IMR-90 (cell line): ENCODE measurements around the gene UGT1A10. TPM values are rescaled to one million over a fixed set of nuclear protein-coding genes. Genes with fewer than 3 reads are reported as not detected.

Experiments
- ATAC-seq: fragments of 200-7000 bp; cut with Tn5 transposase; 2 replicates; pipeline ENCODE4 v1.9.1; 2020; ENCODE audit warnings: low read depth, mild to moderate bottlenecking, moderate library complexity
- BruUV-seq: library from RNA; stranded (reverse); fragments of 400-500 nt; replicated peaks from 2 replicates; lab custom pipeline; 2021; lab: Mats Ljungman, UMichigan
- CTCF ChIA-PET: fragments of 300-600 bp; formaldehyde crosslinking; extraction: SDS; loops from one replicate; lab custom pipeline; 2021; ENCODE audit warnings: antibody characterized with exemption; lab: Yijun Ruan, JAX
- POLR2A ChIA-PET: fragments of 300-600 bp; sonication (Branson Sonifier 250); formaldehyde crosslinking; loops from one replicate; lab custom pipeline; 2022; ENCODE audit warnings: antibody characterized with exemption; ENCODE audit not compliant: unreplicated experiment; lab: Charles Lee
- DNase-seq: peaks from one replicate; pipeline ENCODE4 v3.0.0; 2013
- H2AFZ ChIP-seq: replicated peaks from 2 replicates; pipeline ENCODE3; 2013; ENCODE audit warnings: low read length, mild to moderate bottlenecking; ENCODE audit not compliant: poor library complexity
- H2AK5ac ChIP-seq: 2 replicates; pipeline ENCODE4 v1.6.1; 2013; ENCODE audit warnings: low read depth, low read length, inconsistent platforms
- H2AK9ac ChIP-seq: replicated peaks from 2 replicates; pipeline ENCODE3; 2013; ENCODE audit warnings: mild to moderate bottlenecking, low read depth, low read length, moderate library complexity; ENCODE audit not compliant: poor library complexity
- H2BK120ac ChIP-seq: 2 replicates; pipeline ENCODE4 v1.6.1; 2013; ENCODE audit warnings: low read depth, low read length, inconsistent platforms
- H2BK15ac ChIP-seq: 3 replicates; pipeline ENCODE4 v1.6.1; 2013; ENCODE audit warnings: low read depth, low read length, inconsistent platforms
- H2BK20ac ChIP-seq: 2 replicates; pipeline ENCODE4 v1.6.1; 2013; ENCODE audit warnings: low read depth, mild to moderate bottlenecking, inconsistent platforms, low read length, moderate library complexity
- H2BK5ac ChIP-seq: 2 replicates; pipeline ENCODE4 v1.6.1; 2013; ENCODE audit warnings: mild to moderate bottlenecking, low read depth, low read length, inconsistent platforms; ENCODE audit not compliant: poor library complexity, severe bottlenecking
- H3K14ac ChIP-seq: replicated peaks from 2 replicates; pipeline ENCODE4 v1.6.1; 2013; ENCODE audit warnings: low read depth, low read length, inconsistent platforms
- H3K18ac ChIP-seq: 2 replicates; pipeline ENCODE4 v1.6.1; 2013; ENCODE audit warnings: low read depth, low read length, control low read depth
- H3K23ac ChIP-seq: 2 replicates; pipeline ENCODE4 v1.6.1; 2013; ENCODE audit warnings: low read depth, low read length, inconsistent platforms
- H3K27ac ChIP-seq: 2 replicates; pipeline ENCODE4 v1.5.1; 2013; ENCODE audit warnings: mild to moderate bottlenecking, control low read depth, low read length; ENCODE audit not compliant: insufficient read depth
- H3K27me3 ChIP-seq: 2 replicates; pipeline ENCODE4 v1.6.1; 2013; ENCODE audit warnings: low read length; ENCODE audit not compliant: control insufficient read depth, insufficient read depth
- H3K36me3 ChIP-seq: 2 replicates; pipeline ENCODE4 v1.6.1; 2013; ENCODE audit warnings: low read length, mixed read lengths; ENCODE audit not compliant: control insufficient read depth, insufficient read depth
- H3K4ac ChIP-seq: 2 replicates; pipeline ENCODE4 v1.6.1; 2013; ENCODE audit warnings: low read depth, low read length, inconsistent platforms
- H3K4me1 ChIP-seq: 2 replicates; pipeline ENCODE4 v1.6.1; 2013; ENCODE audit warnings: low read length, mixed read lengths; ENCODE audit not compliant: control insufficient read depth, insufficient read depth
- H3K4me2 ChIP-seq: 2 replicates; pipeline ENCODE4 v1.6.1; 2013; ENCODE audit warnings: low read depth, mild to moderate bottlenecking, control low read depth, low read length, moderate library complexity
- H3K4me3 ChIP-seq: 2 replicates; pipeline ENCODE4 v1.5.1; 2013; ENCODE audit warnings: low read depth, mild to moderate bottlenecking, control low read depth, low read length, moderate library complexity; ENCODE audit not compliant: insufficient read depth
- H3K56ac ChIP-seq: 2 replicates; pipeline ENCODE4 v1.6.1; 2013; ENCODE audit warnings: low read length, inconsistent platforms; ENCODE audit not compliant: insufficient read depth; ENCODE audit errors: extremely low read depth
- H3K79me1 ChIP-seq, 2 experiments: 2 replicates each; pipeline ENCODE4 v1.6.1; 2013; ENCODE audit warnings: low read length in 2 of 2, inconsistent platforms in 1 of 2, low read depth in 1 of 2
- H3K9ac ChIP-seq: 2 replicates; pipeline ENCODE4 v1.6.1; 2013; ENCODE audit warnings: low read depth, low read length, control low read depth
- H3K9me1 ChIP-seq: 2 replicates; pipeline ENCODE4 v1.6.1; 2013; ENCODE audit warnings: low read length, inconsistent platforms; ENCODE audit not compliant: insufficient read depth
- H3K9me3 ChIP-seq: 2 replicates; pipeline ENCODE4 v1.6.1; 2013; ENCODE audit warnings: low read length; ENCODE audit not compliant: control insufficient read depth, insufficient read depth
- H4K20me1 ChIP-seq: 2 replicates; pipeline ENCODE4 v1.6.1; 2013; ENCODE audit warnings: low read length, inconsistent platforms; ENCODE audit not compliant: insufficient read depth
- H4K5ac ChIP-seq: 2 replicates; pipeline ENCODE4 v1.6.1; 2013; ENCODE audit warnings: mild to moderate bottlenecking, low read depth, low read length, control low read depth
- H4K8ac ChIP-seq, 2 experiments: 2 replicates each; pipeline ENCODE4 v1.6.1; 2013; ENCODE audit warnings: low read depth in 2 of 2, low read length in 2 of 2, control low read depth in 1 of 2, inconsistent platforms in 1 of 2
- H4K91ac ChIP-seq: 2 replicates; pipeline ENCODE4 v1.6.1; 2013; ENCODE audit warnings: low read depth, low read length, inconsistent platforms; ENCODE audit not compliant: insufficient read depth
- CEBPB ChIP-seq: IDR thresholded peaks from 2 replicates; pipeline ENCODE4 v1.6.1; 2012; ENCODE audit warnings: low read depth, low read length, improper control_type of control experiment
- CHD1 ChIP-seq: IDR thresholded peaks from 2 replicates; pipeline ENCODE4 v1.6.1; 2012; ENCODE audit warnings: low read depth, low read length, improper control_type of control experiment
- FOS ChIP-seq: fragments of 150-350 bp; IDR thresholded peaks from 2 replicates; pipeline ENCODE4 v1.6.1; 2016; ENCODE audit warnings: low read depth, low read length
- MAFK ChIP-seq: IDR thresholded peaks from 2 replicates; pipeline ENCODE4 v1.6.1; 2012; ENCODE audit warnings: low read depth, low read length, improper control_type of control experiment
- MAZ ChIP-seq: IDR thresholded peaks from 2 replicates; pipeline ENCODE4 v1.6.1; 2012; ENCODE audit warnings: low read depth, mild to moderate bottlenecking, low read length, improper control_type of control experiment, moderate library complexity, borderline replicate concordance
- MXI1 ChIP-seq: IDR thresholded peaks from 2 replicates; pipeline ENCODE4 v1.6.1; 2012; ENCODE audit warnings: low read depth, mild to moderate bottlenecking, low read length, moderate library complexity, borderline replicate concordance
- NFE2L2 ChIP-seq: fragments of 150-350 bp; IDR thresholded peaks from 2 replicates; pipeline ENCODE4 v1.6.1; 2016; ENCODE audit warnings: low read depth, mild to moderate bottlenecking, low read length
- POLR2A ChIP-seq: IDR thresholded peaks from 2 replicates; pipeline ENCODE4 v1.6.1; 2012; ENCODE audit warnings: mild to moderate bottlenecking, low read depth, low read length
- RAD21 ChIP-seq: IDR thresholded peaks from 2 replicates; pipeline ENCODE4 v1.6.1; 2012; ENCODE audit warnings: low read length, improper control_type of control experiment
- RCOR1 ChIP-seq: IDR thresholded peaks from 2 replicates; pipeline ENCODE4 v1.6.1; 2012; ENCODE audit warnings: mild to moderate bottlenecking, low read length, improper control_type of control experiment; ENCODE audit not compliant: insufficient replicate concordance
- RFX5 ChIP-seq: IDR thresholded peaks from 2 replicates; pipeline ENCODE4 v1.8.0; 2012; ENCODE audit warnings: low read depth, mild to moderate bottlenecking, low read length, moderate library complexity
- SMC3 ChIP-seq: fragments of 150-350 bp; IDR thresholded peaks from 2 replicates; pipeline ENCODE4 v1.6.1; 2016; ENCODE audit warnings: low read depth, mild to moderate bottlenecking, antibody characterized with exemption, low read length, moderate library complexity
- WGBS, 2 experiments: methylation state at CpG; one replicate each; pipeline versions ENCODE4 v1.1.5 to v1.1.7; 2013; ENCODE audit warnings: missing lambda C conversion rate in 2 of 2; ENCODE audit not compliant: insufficient read length in 1 of 2; ENCODE audit errors: extremely low coverage in 2 of 2; 5-methylcytosine and 5-hydroxymethylcytosine counted together
- dilution Hi-C: fragments of 300-500 bp; cut with HindIII; formaldehyde crosslinking; loops from one replicate; pipeline ENCODE4 v1.14.3; 2018; ENCODE audit warnings: low sequenced_read_pairs; ENCODE audit not compliant: unreplicated experiment
- in situ Hi-C: fragments of 300-500 bp; cut with MboI; formaldehyde crosslinking; loops from 3 replicates; pipeline ENCODE4 v1.14.3; 2019; ENCODE audit warnings: low sequenced_read_pairs, inconsistent platforms, mixed read lengths
- intact Hi-C: fragments of 100-400 bp; cut with micrococcal nuclease; formaldehyde crosslinking; loops from 2 replicates; pipeline ENCODE4 v1.10.0; 2022
- polyA plus RNA-seq, 3 experiments: library from polyadenylated mRNA; depleted of rRNA; stranded (reverse); fragments of >200 nt; gene quantifications; 2 replicates each; pipeline ENCODE4 v1.2.3, GENCODE V29; 2012; ENCODE audit warnings: low replicate concordance in 1 of 3
- total RNA-seq: library from RNA; depleted of rRNA; stranded (reverse); fragments of >200 nt; gene quantifications from 2 replicates; pipeline ENCODE4 v1.2.3, GENCODE V29; 2012
- TF ChIP-seq, protein P1 (sequence below): conservative IDR thresholded peaks from 2 replicates; pipeline ENCODE4 v1.5.1; 2012; ENCODE audit warnings: mild to moderate bottlenecking, low read depth, low read length, improper control_type of control experiment

Gene UGT1A10
- total and polyA plus RNA-seq, 2 of the 4 experiments (the other 2 are of a cell fraction): not detected

DNA sequence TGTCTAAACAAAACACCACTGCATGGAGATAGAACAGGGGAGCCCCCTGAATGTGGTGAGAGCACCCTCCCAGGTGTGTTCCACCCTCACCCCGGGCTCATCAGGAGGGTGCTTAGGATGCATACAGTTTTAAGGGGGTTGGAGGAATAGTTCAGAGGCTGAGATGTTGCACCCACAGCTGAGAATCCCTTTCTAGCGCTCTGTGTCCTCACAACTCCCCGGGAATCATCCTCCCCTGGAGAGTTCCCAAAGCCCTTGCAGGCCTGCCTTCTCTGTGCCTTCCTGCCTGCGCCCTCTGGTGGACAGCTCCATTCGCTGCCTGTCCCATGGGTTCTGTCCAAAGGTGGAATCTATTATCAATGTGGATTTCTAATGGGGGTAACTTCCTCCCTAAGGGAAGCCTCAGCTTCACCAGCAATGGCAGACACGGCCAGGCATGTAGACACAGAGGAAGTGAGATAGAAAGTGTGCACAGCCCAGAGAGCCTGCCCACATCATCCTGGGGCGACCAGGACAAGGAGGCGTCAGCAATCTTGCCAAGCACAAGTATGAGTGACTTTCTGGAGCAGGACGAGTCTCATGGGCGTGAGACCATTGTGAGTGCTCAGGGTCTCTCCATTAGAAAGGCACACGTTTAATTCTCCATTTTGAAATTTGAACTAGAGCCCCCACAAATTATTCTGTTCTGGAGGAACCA, 75.2 kb downstream of the UGT1A10 start (continued):
- no peak for TF ChIP-seq CHD1

DNA sequence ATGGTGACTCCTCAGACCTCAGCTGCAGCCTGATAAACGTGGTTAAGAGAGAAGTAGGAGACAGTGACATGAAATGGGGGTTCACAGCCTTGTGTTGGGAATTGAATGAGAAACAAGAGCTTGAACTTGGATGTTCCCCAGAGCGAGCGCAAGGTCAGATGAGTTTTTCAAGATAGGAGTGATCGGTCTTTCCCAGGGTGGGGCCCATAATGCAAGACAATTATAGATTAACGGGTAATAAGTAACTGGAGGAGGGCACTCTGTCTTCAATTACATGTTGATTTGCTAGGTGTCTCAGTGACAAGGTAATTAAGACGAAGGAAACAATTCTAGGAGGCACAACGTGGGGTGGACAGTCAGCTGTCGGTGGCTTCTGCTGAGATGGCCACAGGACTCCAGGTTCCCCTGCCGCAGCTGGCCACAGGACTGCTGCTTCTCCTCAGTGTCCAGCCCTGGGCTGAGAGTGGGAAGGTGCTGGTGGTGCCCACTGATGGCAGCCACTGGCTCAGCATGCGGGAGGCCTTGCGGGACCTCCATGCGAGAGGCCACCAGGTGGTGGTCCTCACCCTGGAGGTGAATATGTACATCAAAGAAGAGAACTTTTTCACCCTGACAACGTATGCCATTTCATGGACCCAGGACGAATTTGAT, 76.5 kb downstream of the UGT1A10 start, which contains the start of gene UGT1A5:
Gene UGT1A5, plus strand, starts transcription at position 297 of the 651 bp plus-strand sequence. Its CDS starts 85 bp downstream, at position 382.
- intact Hi-C loops (loop anchor here (5.0 kb wide), 3 partner anchors 155 to 1405 kb away; no protein-coding TSS in a partner anchor), dilution Hi-C loops (no loop called here), in situ Hi-C loops (loop anchor here (5.0 kb wide), 1 partner anchor 265 kb away; no protein-coding TSS in a partner anchor)
- TF ChIP-seq MAFK (no peak), SMC3 (no peak), RFX5 (no peak), MAZ (no peak), RAD21 (no peak), POLR2A (no peak), MXI1 (no peak), RCOR1 (no peak), NFE2L2 (no peak), FOS (no peak), CEBPB (no peak)
- TF ChIP-seq, protein P1, sequence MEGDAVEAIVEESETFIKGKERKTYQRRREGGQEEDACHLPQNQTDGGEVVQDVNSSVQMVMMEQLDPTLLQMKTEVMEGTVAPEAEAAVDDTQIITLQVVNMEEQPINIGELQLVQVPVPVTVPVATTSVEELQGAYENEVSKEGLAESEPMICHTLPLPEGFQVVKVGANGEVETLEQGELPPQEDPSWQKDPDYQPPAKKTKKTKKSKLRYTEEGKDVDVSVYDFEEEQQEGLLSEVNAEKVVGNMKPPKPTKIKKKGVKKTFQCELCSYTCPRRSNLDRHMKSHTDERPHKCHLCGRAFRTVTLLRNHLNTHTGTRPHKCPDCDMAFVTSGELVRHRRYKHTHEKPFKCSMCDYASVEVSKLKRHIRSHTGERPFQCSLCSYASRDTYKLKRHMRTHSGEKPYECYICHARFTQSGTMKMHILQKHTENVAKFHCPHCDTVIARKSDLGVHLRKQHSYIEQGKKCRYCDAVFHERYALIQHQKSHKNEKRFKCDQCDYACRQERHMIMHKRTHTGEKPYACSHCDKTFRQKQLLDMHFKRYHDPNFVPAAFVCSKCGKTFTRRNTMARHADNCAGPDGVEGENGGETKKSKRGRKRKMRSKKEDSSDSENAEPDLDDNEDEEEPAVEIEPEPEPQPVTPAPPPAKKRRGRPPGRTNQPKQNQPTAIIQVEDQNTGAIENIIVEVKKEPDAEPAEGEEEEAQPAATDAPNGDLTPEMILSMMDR: no peak
- H2AK5ac ChIP-seq: no peak within 1 kb of the TSS
- H3K4me1 ChIP-seq: peaks cover 2% of the 10 kb centered on the region
- no peak within 1 kb of the TSS for H2BK15ac ChIP-seq
- H3K27ac ChIP-seq: no peak within 1 kb of the TSS
- no peak within 1 kb of the TSS for H2BK20ac ChIP-seq
- H3K79me1 ChIP-seq: no peaks in the 10 kb centered on the region
- no TSS peak for BruUV-seq
- no peak within 1 kb of the TSS for H2BK120ac ChIP-seq
- H2BK5ac ChIP-seq: no peak within 1 kb of the TSS
- no peaks in the 10 kb centered on the region for H3K36me3 ChIP-seq
- H3K27me3 ChIP-seq: peaks cover 4% of the 10 kb centered on the region; the same call in 1 of the 2 replicates
- H4K5ac ChIP-seq: no peak within 1 kb of the TSS
- H2AK9ac ChIP-seq: no peak within 1 kb of the TSS
- H3K9me3 ChIP-seq: no peaks in the 10 kb centered on the region
- H3K9ac ChIP-seq: no peak within 1 kb of the TSS
- no peak within 1 kb of the TSS for H4K91ac ChIP-seq
- H3K4ac ChIP-seq: no peak within 1 kb of the TSS
- POLR2A ChIA-PET: no interaction called here
- no peaks in the 10 kb centered on the region for H3K9me1 ChIP-seq
- no peak within 1 kb of the TSS for H3K14ac ChIP-seq
- WGBS, 2 experiments: 71% methylated on average over 5 of the region's 14 CpGs; no CpG with 5 or more reads in 1 of the 2 experiments
- no peak within 1 kb of the TSS for H2AFZ ChIP-seq
- no peak within 1 kb of the TSS for H3K4me2 ChIP-seq
- CTCF ChIA-PET: no interaction called here
- no peak for DNase-seq
- H4K8ac ChIP-seq: no peak within 1 kb of the TSS
- no peak within 1 kb of the TSS for H3K18ac ChIP-seq
- H3K56ac ChIP-seq: no peak within 1 kb of the TSS
- H4K20me1 ChIP-seq: no peaks in the 10 kb centered on the region
- ATAC-seq: no peak
- H3K23ac ChIP-seq: no peak within 1 kb of the TSS
- no peak within 1 kb of the TSS for H3K4me3 ChIP-seq
